Neural progenitor cell (in vitro differentiated cells): Measurements from ENCODE around the gene KHDC3L.

Experiments used
- EZH2 ChIP-seq: fragments of 200-600 bp; sonication (generic); IDR thresholded peaks from 2 replicates; pipeline ENCODE4 v1.6.1; 2017; ENCODE audit warnings: antibody characterized with exemption, mild to moderate bottlenecking, moderate library complexity
- TF ChIP-seq, protein P1 (sequence below): fragments of 200-600 bp; sonication (generic); IDR thresholded peaks from 2 replicates; pipeline ENCODE4 v1.5.1; 2017; ENCODE audit warnings: antibody characterized with exemption, mild to moderate bottlenecking

DNA sequence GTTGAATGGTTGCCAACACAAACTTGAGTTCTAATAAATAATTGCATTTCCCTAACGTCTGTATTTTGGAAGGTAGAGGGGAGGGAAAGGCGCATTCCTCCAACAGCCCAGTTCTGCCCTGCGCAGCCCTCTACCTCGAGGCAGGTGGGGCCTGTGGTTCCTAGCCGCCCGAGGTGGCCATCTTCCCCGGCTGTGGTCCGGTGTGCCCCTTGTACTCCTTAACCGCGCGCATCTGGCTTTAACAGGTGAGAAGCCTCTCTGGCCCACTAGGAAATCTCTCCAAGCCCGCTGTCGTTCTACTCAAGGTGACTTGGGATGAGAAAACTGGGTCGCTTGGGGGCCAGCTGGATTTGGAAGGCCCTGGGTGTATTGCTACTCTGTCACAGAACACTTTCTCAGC is 1.7 kb downstream of the KHDC3L start:
- TF ChIP-seq, protein P1, sequence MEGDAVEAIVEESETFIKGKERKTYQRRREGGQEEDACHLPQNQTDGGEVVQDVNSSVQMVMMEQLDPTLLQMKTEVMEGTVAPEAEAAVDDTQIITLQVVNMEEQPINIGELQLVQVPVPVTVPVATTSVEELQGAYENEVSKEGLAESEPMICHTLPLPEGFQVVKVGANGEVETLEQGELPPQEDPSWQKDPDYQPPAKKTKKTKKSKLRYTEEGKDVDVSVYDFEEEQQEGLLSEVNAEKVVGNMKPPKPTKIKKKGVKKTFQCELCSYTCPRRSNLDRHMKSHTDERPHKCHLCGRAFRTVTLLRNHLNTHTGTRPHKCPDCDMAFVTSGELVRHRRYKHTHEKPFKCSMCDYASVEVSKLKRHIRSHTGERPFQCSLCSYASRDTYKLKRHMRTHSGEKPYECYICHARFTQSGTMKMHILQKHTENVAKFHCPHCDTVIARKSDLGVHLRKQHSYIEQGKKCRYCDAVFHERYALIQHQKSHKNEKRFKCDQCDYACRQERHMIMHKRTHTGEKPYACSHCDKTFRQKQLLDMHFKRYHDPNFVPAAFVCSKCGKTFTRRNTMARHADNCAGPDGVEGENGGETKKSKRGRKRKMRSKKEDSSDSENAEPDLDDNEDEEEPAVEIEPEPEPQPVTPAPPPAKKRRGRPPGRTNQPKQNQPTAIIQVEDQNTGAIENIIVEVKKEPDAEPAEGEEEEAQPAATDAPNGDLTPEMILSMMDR = no peak
- TF ChIP-seq EZH2 = no peak
